B cell (primary cell): ENCODE data around the gene EID2. TPM values are rescaled to one million over a fixed set of nuclear protein-coding genes. Genes with fewer than 3 reads are reported as not detected.
A peak's percentile ranks its signal among the peaks of the same experiment; 100 is the strongest.

Experiments used
- ATAC-seq: fragments of 200-7000 bp; cut with Tn5 transposase; one replicate; pipeline ENCODE4 v1.10.0; 2021; ENCODE audit warnings: low read depth, mild to moderate bottlenecking, moderate number of reproducible peaks, moderate library complexity
- CTCF ChIA-PET: fragments of 350-600 bp; sonication (Branson Sonifier 250); formaldehyde crosslinking; loops from one replicate; lab custom pipeline; 2021; ENCODE audit warnings: antibody characterized with exemption, inconsistent platforms; lab: Charles Lee
- POLR2A ChIA-PET: fragments of 350-600 bp; sonication (Branson Sonifier 250); formaldehyde crosslinking; loops from one replicate; lab custom pipeline; 2021; ENCODE audit warnings: antibody characterized with exemption; lab: Charles Lee
- DNase-seq: peaks from one replicate; pipeline ENCODE4 v3.0.0; 2013
- H2AFZ ChIP-seq: 2 replicates; pipeline ENCODE4 v1.6.1; 2012; ENCODE audit warnings: mild to moderate bottlenecking, low read depth, low read length; ENCODE audit not compliant: insufficient read depth, poor library complexity, severe bottlenecking
- H3K27ac ChIP-seq, 2 donors: 1 replicate in 1 of 2; 2 replicates in 1 of 2; pipeline ENCODE4 v1.5.1; 2012 to 2013; ENCODE audit warnings: low read length in 2 of 2, mild to moderate bottlenecking in 2 of 2, moderate library complexity in 1 of 2
- H3K27me3 ChIP-seq, 4 experiments: fragments of 200-600 bp in 1 of 4; sonication (generic) in 1 of 4; replicated peaks in 1 of 4; 1 replicate in 2 of 4; 2 replicates in 2 of 4; pipeline versions ENCODE4 v1.6.1 to v1.7.0; 2013 to 2016; ENCODE audit warnings: low read length in 3 of 4, mild to moderate bottlenecking in 2 of 4, mixed read lengths in 1 of 4, moderate library complexity in 1 of 4; ENCODE audit not compliant: insufficient read depth in 4 of 4, control insufficient read depth in 3 of 4; ENCODE audit errors: control extremely low read depth in 1 of 4
- H3K36me3 ChIP-seq, 2 experiments: replicated peaks in 1 of 2; 1 replicate in 1 of 2; 2 replicates in 1 of 2; pipeline versions ENCODE4 v1.6.1 to v1.7.1; 2013; ENCODE audit warnings: low read length in 1 of 2; ENCODE audit not compliant: insufficient read depth in 2 of 2, control insufficient read depth in 1 of 2; ENCODE audit errors: control extremely low read depth in 1 of 2, extremely low read depth in 1 of 2
- H3K4me1 ChIP-seq, 2 donors: fragments of 200-600 bp in 1 of 2; sonication (generic) in 1 of 2; 1 replicate in 1 of 2; 2 replicates in 1 of 2; pipeline versions ENCODE4 v1.5.1 to v1.6.1; 2013 to 2017; ENCODE audit warnings: low read length in 2 of 2; ENCODE audit not compliant: control insufficient read depth in 2 of 2, insufficient read depth in 2 of 2
- H3K4me2 ChIP-seq: replicated peaks from 2 replicates; pipeline ENCODE3; 2012; ENCODE audit warnings: mild to moderate bottlenecking, low read depth, low read length; ENCODE audit not compliant: poor library complexity, severe bottlenecking
- H3K4me3 ChIP-seq, 5 experiments: fragments of 200-600 bp in 1 of 5; sonication (generic) in 1 of 5; 1 replicate in 3 of 5; 2 replicates in 2 of 5; pipeline versions ENCODE4 v1.5.1 to v1.7.0; 2011 to 2016; ENCODE audit warnings: low read length in 4 of 5, mild to moderate bottlenecking in 4 of 5, low read depth in 2 of 5, control low read depth in 1 of 5, moderate library complexity in 1 of 5; ENCODE audit not compliant: insufficient read depth in 1 of 5; ENCODE audit errors: control extremely low read depth in 1 of 5, extremely low read depth in 1 of 5
- H3K79me2 ChIP-seq: fragments of 200-600 bp; sonication (generic); one replicate; pipeline ENCODE4 v1.6.0; 2016; ENCODE audit warnings: low read length; ENCODE audit not compliant: control insufficient read depth, insufficient read depth
- H3K9ac ChIP-seq: fragments of 200-600 bp; sonication (generic); 2 replicates; pipeline ENCODE4 v1.6.1; 2017; ENCODE audit warnings: mild to moderate bottlenecking, low read length, moderate library complexity
- H3K9me3 ChIP-seq, 3 donors: one replicate each; pipeline versions ENCODE4 v1.6.1 to v1.7.1; 2013; ENCODE audit warnings: low read length in 2 of 3; ENCODE audit not compliant: control insufficient read depth in 2 of 3, insufficient read depth in 1 of 3; ENCODE audit errors: control extremely low read depth in 1 of 3
- H4K20me1 ChIP-seq: 2 replicates; pipeline ENCODE4 v1.6.0; 2012; ENCODE audit warnings: mild to moderate bottlenecking, low read length; ENCODE audit not compliant: insufficient read depth, control insufficient read depth, poor library complexity, severe bottlenecking
- H3K27ac Mint-ChIP-seq: one replicate; pipeline ENCODE4 v1.8.0; 2021; ENCODE audit warnings: mixed read lengths
- H3K27me3 Mint-ChIP-seq: one replicate; pipeline ENCODE4 v1.8.0; 2021; ENCODE audit warnings: mixed read lengths
- H3K4me1 Mint-ChIP-seq: one replicate; pipeline ENCODE4 v1.8.0; 2021; ENCODE audit warnings: mixed read lengths
- H3K4me3 Mint-ChIP-seq: one replicate; pipeline ENCODE4 v1.8.0; 2021; ENCODE audit warnings: mixed read lengths
- H3K9me3 Mint-ChIP-seq: one replicate; pipeline ENCODE4 v1.8.0; 2022; ENCODE audit warnings: mixed read lengths; ENCODE audit not compliant: insufficient read depth
- EZH2 ChIP-seq: IDR thresholded peaks from 2 replicates; pipeline ENCODE4 v1.6.1; 2012; ENCODE audit warnings: borderline replicate concordance, low read depth, mild to moderate bottlenecking, moderate library complexity, low read length; ENCODE audit not compliant: insufficient read depth, poor library complexity, severe bottlenecking
- WGBS: methylation state at CpG from one replicate; pipeline ENCODE4 v1.1.5; 2013; ENCODE audit warnings: missing lambda C conversion rate; ENCODE audit not compliant: insufficient coverage; 5-methylcytosine and 5-hydroxymethylcytosine counted together
- intact Hi-C: fragments of 100-400 bp; cut with micrococcal nuclease; formaldehyde crosslinking; loops from one replicate; pipeline ENCODE4 v1.10.0; 2022
- polyA plus RNA-seq: library from polyadenylated mRNA; depleted of rRNA; stranded (reverse); fragments of >200 nt; gene quantifications from 2 replicates; pipeline ENCODE4 v1.2.3, GENCODE V29; 2012
- total RNA-seq, 2 donors: library from RNA; stranded (reverse); fragments of 120-200 nt in 1 of 2; gene quantifications; 1 replicate in 1 of 2; 2 replicates in 1 of 2; pipeline versions ENCODE4 v1.2.3 to v1.2.4, GENCODE V29; 2013 to 2022
- TF ChIP-seq, protein P1 (sequence below): fragments of 200-600 bp; IDR thresholded peaks from one replicate; pipeline ENCODE4 v1.8.0; 2022; ENCODE audit warnings: antibody characterized with exemption, mild to moderate bottlenecking

The EID2 gene
- total and polyA plus RNA-seq, 2 donors (not counting 1 experiment from before 2014, with no cell fraction given), result 6.2 to 14.1 TPM

DNA sequence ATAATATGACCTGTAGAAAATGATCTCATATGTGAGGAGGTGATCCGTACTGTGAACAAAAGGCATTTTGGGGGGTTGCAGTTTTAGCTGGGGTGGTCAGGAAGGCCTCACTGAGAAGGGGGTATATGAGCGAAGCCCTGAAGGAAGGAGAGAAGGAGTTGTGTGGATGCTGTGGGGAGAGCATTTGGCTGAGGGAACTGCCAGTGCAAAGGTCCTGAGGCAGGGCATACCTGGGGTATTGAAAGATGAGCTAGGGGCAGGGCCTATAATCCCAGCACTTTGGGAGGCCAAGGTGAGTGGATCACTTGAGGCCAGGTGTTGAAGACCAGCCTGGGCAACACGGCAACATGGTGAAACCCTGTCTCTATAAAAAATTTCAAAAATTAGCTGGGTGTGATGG is 22.5 kb downstream of the EID2 start:
- ATAC-seq (no peak), DNase-seq (no peak)
- Histone ChIP-seq H3K9me3 (peaks cover 0 to 23% (median 0%) of the 10 kb centered on the region in 3 donors), H3K27me3 (peaks cover 0 to 47% (median 32%) of the 10 kb centered on the region in 4 experiments), H3K4me3 (no peak overlapping the region), H3K79me2 (no peaks in the 10 kb centered on the region), H3K27ac (no peak overlapping the region), H3K36me3 (no peaks in the 10 kb centered on the region), H3K4me1 (peaks cover 20 to 25% of the 10 kb centered on the region in 2 donors), H3K9ac (no peak overlapping the region), H2AFZ (no peak overlapping the region), H3K4me2 (no peak overlapping the region), H4K20me1 (no peaks in the 10 kb centered on the region)
- Mint-ChIP-seq H3K27me3 (peaks cover 31% of the 10 kb centered on the region), H3K9me3 (no peaks in the 10 kb centered on the region), H3K4me1 (peaks cover 16% of the 10 kb centered on the region), H3K4me3 (no peak overlapping the region), H3K27ac (no peak overlapping the region)
- intact Hi-C loops, result no loop called here
- TF ChIP-seq, protein P1, sequence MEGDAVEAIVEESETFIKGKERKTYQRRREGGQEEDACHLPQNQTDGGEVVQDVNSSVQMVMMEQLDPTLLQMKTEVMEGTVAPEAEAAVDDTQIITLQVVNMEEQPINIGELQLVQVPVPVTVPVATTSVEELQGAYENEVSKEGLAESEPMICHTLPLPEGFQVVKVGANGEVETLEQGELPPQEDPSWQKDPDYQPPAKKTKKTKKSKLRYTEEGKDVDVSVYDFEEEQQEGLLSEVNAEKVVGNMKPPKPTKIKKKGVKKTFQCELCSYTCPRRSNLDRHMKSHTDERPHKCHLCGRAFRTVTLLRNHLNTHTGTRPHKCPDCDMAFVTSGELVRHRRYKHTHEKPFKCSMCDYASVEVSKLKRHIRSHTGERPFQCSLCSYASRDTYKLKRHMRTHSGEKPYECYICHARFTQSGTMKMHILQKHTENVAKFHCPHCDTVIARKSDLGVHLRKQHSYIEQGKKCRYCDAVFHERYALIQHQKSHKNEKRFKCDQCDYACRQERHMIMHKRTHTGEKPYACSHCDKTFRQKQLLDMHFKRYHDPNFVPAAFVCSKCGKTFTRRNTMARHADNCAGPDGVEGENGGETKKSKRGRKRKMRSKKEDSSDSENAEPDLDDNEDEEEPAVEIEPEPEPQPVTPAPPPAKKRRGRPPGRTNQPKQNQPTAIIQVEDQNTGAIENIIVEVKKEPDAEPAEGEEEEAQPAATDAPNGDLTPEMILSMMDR, result no peak
- no peak for TF ChIP-seq EZH2
- POLR2A ChIA-PET, result no interaction called here
- 50% methylated on average over 2 of the region's 3 CpGs for WGBS
- CTCF ChIA-PET, result interaction anchor here (0.7 to 1.8 kb wide), 2 partner anchors 10 to 14 kb away, joined by 3 to 4 read pairs; no protein-coding TSS in a partner anchor

DNA sequence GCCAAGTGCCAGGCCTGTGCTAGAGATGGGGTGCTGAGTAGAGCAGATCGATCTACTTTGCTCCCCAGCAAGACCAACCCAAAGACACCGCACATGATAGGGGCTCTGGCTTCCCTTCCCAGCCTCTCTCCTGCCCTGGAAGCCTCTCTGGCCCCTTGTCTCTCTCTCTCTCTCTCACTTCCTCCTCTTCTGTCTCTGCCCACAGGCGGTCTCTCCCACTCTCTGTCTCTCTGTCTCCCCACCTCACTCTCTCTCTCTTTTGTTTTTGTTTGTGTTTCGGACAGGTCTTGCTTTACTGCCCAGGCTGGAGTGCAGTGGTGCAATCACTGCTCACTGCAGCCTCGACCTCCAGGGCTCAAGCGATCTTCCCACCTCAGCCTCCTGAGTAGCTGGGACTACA is 23.7 kb downstream of the EID2 start:
- POLR2A ChIA-PET, result interaction anchor here (0.7 to 1.0 kb wide), 2 partner anchors 15 to 80 kb away, joined by 3 to 4 read pairs; partner anchors contain the start of gene RPS16
- H3K27me3 Mint-ChIP-seq, result peaks cover 31% of the 10 kb centered on the region

More for the DNA sequence above, 23.7 kb downstream of the EID2 start:
- peak overlapping the region; percentile 78 for H3K4me3 Mint-ChIP-seq
- WGBS, result 35% methylated on average over 6 of the region's 6 CpGs
- Histone ChIP-seq H3K4me2 (peak overlapping the region; percentile 94), H3K79me2 (no peaks in the 10 kb centered on the region), H3K27ac (no peak overlapping the region), H3K4me3 (no peak overlapping the region), H3K9me3 (peaks cover 0 to 23% (median 0%) of the 10 kb centered on the region in 3 donors), H2AFZ (peak overlapping the region; percentile 69), H3K27me3 (peaks cover 0 to 47% (median 32%) of the 10 kb centered on the region in 4 experiments), H3K9ac (no peak overlapping the region), H3K36me3 (no peaks in the 10 kb centered on the region), H4K20me1 (no peaks in the 10 kb centered on the region), H3K4me1 (peaks cover 20 to 25% of the 10 kb centered on the region in 2 donors)
- CTCF ChIA-PET, result interaction anchor here (0.6 kb wide), 1 partner anchor 24 kb away, joined by 5 read pairs; no protein-coding TSS in a partner anchor
- no peaks in the 10 kb centered on the region for H3K9me3 Mint-ChIP-seq
- no peak for TF ChIP-seq EZH2
- TF ChIP-seq, protein P1, result no peak
- ATAC-seq (peak; percentile 14), DNase-seq (peak; percentile 43)
- H3K27ac Mint-ChIP-seq, result peak overlapping the region; percentile 17
- intact Hi-C loops, result no loop called here
- H3K4me1 Mint-ChIP-seq, result peaks cover 16% of the 10 kb centered on the region
